GM23248 (cell line): ENCODE results near the gene IL1RAPL2.

Source experiments
- EZH2 ChIP-seq: fragments of 200-600 bp; sonication (generic); IDR thresholded peaks from 2 replicates; pipeline ENCODE4 v1.6.1; 2018; ENCODE audit warnings: antibody characterized with exemption, mild to moderate bottlenecking; ENCODE audit not compliant: insufficient read depth, poor library complexity, severe bottlenecking
- EZH2phosphoT487 ChIP-seq: fragments of 200-600 bp; sonication (generic); IDR thresholded peaks from 2 replicates; pipeline ENCODE4 v1.6.1; 2018; ENCODE audit warnings: antibody characterized with exemption, moderate library complexity, mild to moderate bottlenecking, low read depth; ENCODE audit not compliant: insufficient read depth

GRCh38 chrX:105282077-105282476 is 716.1 kb downstream of the IL1RAPL2 start:
- TF ChIP-seq EZH2phosphoT487, result no peak
- TF ChIP-seq EZH2, result no peak
